ENCODE data around the gene PPM1H.
"Not testable (repeated sequence)": the region's sequence is repeated elsewhere in the genome, so short reads cannot be mapped to it uniquely, and the experiment has no call there.

The PPM1H gene

GRCh38 chr12:62948123-62948522 is 13.2 kb upstream of the PPM1H start:
- H3K27me3 ChIP-seq (ENCODE audit: insufficient read depth, low read length, poor library complexity, severe bottlenecking), result no peaks in the 10 kb centered on the region
- H3K4me3 ChIP-seq (ENCODE audit: low read length, poor library complexity, severe bottlenecking), result no peak overlapping the region
- H3K9me3 ChIP-seq (ENCODE audit: insufficient read depth, low read depth, low read length), result no peaks in the 10 kb centered on the region
- no peak for TF ChIP-seq EZH2phosphoT487 (IDR thresholded peaks at IDR 0.05; ENCODE audit: borderline replicate concordance)
- TF ChIP-seq, protein P1, sequence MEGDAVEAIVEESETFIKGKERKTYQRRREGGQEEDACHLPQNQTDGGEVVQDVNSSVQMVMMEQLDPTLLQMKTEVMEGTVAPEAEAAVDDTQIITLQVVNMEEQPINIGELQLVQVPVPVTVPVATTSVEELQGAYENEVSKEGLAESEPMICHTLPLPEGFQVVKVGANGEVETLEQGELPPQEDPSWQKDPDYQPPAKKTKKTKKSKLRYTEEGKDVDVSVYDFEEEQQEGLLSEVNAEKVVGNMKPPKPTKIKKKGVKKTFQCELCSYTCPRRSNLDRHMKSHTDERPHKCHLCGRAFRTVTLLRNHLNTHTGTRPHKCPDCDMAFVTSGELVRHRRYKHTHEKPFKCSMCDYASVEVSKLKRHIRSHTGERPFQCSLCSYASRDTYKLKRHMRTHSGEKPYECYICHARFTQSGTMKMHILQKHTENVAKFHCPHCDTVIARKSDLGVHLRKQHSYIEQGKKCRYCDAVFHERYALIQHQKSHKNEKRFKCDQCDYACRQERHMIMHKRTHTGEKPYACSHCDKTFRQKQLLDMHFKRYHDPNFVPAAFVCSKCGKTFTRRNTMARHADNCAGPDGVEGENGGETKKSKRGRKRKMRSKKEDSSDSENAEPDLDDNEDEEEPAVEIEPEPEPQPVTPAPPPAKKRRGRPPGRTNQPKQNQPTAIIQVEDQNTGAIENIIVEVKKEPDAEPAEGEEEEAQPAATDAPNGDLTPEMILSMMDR (conservative IDR thresholded peaks at IDR 0.05; ENCODE audit: low read length), result no peak
- no peak overlapping the region for H2AFZ ChIP-seq (ENCODE audit: low read length)
- no peaks in the 10 kb centered on the region for H3K9me2 ChIP-seq (replicated peaks; ENCODE audit: low read depth, low read length)
- H3K79me2 ChIP-seq (ENCODE audit: insufficient read depth, low read length), result no peaks in the 10 kb centered on the region
- no peaks in the 10 kb centered on the region for H3K4me1 ChIP-seq (ENCODE audit: insufficient read depth, low read length, poor library complexity, severe bottlenecking)
- H3K9ac ChIP-seq (ENCODE audit: low read depth, low read length, poor library complexity, severe bottlenecking), result no peak overlapping the region
- H3F3A ChIP-seq (ENCODE audit: low read depth), result no peaks in the 10 kb centered on the region
- H4K20me1 ChIP-seq (ENCODE audit: insufficient read depth, low read length, poor library complexity, severe bottlenecking), result no peaks in the 10 kb centered on the region
- H3K4me2 ChIP-seq (ENCODE audit: low read depth, low read length, poor library complexity, severe bottlenecking), result no peak overlapping the region
- H3K36me3 ChIP-seq (ENCODE audit: insufficient read depth, low read length), result no peaks in the 10 kb centered on the region

GRCh38 chr12:62947364-62947763 is 12.4 kb upstream of the PPM1H start:
- H3K9me3 ChIP-seq (ENCODE audit: insufficient read depth, low read depth, low read length), result no peaks in the 10 kb centered on the region
- no peaks in the 10 kb centered on the region for H3K4me1 ChIP-seq (ENCODE audit: insufficient read depth, low read length, poor library complexity, severe bottlenecking)
- no peaks in the 10 kb centered on the region for H3K79me2 ChIP-seq (ENCODE audit: insufficient read depth, low read length)
- no peaks in the 10 kb centered on the region for H3K9me2 ChIP-seq (replicated peaks; ENCODE audit: low read depth, low read length)
- H3K27me3 ChIP-seq (ENCODE audit: insufficient read depth, low read length, poor library complexity, severe bottlenecking), result no peaks in the 10 kb centered on the region
- H3K9ac ChIP-seq (ENCODE audit: low read depth, low read length, poor library complexity, severe bottlenecking), result no peak overlapping the region
- H2AFZ ChIP-seq (ENCODE audit: low read length), result no peak overlapping the region
- H3F3A ChIP-seq (ENCODE audit: low read depth), result no peaks in the 10 kb centered on the region
- no peak overlapping the region for H3K4me3 ChIP-seq (ENCODE audit: low read length, poor library complexity, severe bottlenecking)
- H3K4me2 ChIP-seq (ENCODE audit: low read depth, low read length, poor library complexity, severe bottlenecking), result no peak overlapping the region
- TF ChIP-seq, protein P1 (conservative IDR thresholded peaks at IDR 0.05; ENCODE audit: low read length), result no peak
- TF ChIP-seq EZH2phosphoT487 (IDR thresholded peaks at IDR 0.05; ENCODE audit: borderline replicate concordance), result no peak
- H3K36me3 ChIP-seq (ENCODE audit: insufficient read depth, low read length), result no peaks in the 10 kb centered on the region
- no peaks in the 10 kb centered on the region for H4K20me1 ChIP-seq (ENCODE audit: insufficient read depth, low read length, poor library complexity, severe bottlenecking)

- H3K27me3 ChIP-seq (ENCODE audit: insufficient read depth, low read length, poor library complexity, severe bottlenecking), result no peaks in the 10 kb centered on the region
- H3K4me2 ChIP-seq (ENCODE audit: low read depth, low read length, poor library complexity, severe bottlenecking), result no peak overlapping the region
- no peaks in the 10 kb centered on the region for H3K36me3 ChIP-seq (ENCODE audit: insufficient read depth, low read length)
- TF ChIP-seq, protein P1 (conservative IDR thresholded peaks at IDR 0.05; ENCODE audit: low read length), result no peak
- no peak for TF ChIP-seq EZH2phosphoT487 (IDR thresholded peaks at IDR 0.05; ENCODE audit: borderline replicate concordance)
- no peaks in the 10 kb centered on the region for H4K20me1 ChIP-seq (ENCODE audit: insufficient read depth, low read length, poor library complexity, severe bottlenecking)
- no peak overlapping the region for H3K4me3 ChIP-seq (ENCODE audit: low read length, poor library complexity, severe bottlenecking)
- H3K9ac ChIP-seq (ENCODE audit: low read depth, low read length, poor library complexity, severe bottlenecking), result no peak overlapping the region
- H2AFZ ChIP-seq (ENCODE audit: low read length), result no peak overlapping the region
- no peaks in the 10 kb centered on the region for H3K9me2 ChIP-seq (replicated peaks; ENCODE audit: low read depth, low read length)
- no peaks in the 10 kb centered on the region for H3K79me2 ChIP-seq (ENCODE audit: insufficient read depth, low read length)
- H3F3A ChIP-seq (ENCODE audit: low read depth), result no peaks in the 10 kb centered on the region
- no peaks in the 10 kb centered on the region for H3K9me3 ChIP-seq (ENCODE audit: insufficient read depth, low read depth, low read length)
- no peaks in the 10 kb centered on the region for H3K4me1 ChIP-seq (ENCODE audit: insufficient read depth, low read length, poor library complexity, severe bottlenecking)
These were observed 8.9 kb upstream of the PPM1H start for GRCh38 chr12:62943779-62944395.

- not testable (repeated sequence) for H3F3A ChIP-seq (ENCODE audit: low read depth); H3K9me2 ChIP-seq (replicated peaks; ENCODE audit: low read depth, low read length); H3K36me3 ChIP-seq (ENCODE audit: insufficient read depth, low read length); H2AFZ ChIP-seq (ENCODE audit: low read length); H3K4me1 ChIP-seq (ENCODE audit: insufficient read depth, low read length, poor library complexity, severe bottlenecking); H3K9me3 ChIP-seq (ENCODE audit: insufficient read depth, low read depth, low read length); H3K4me2 ChIP-seq (ENCODE audit: low read depth, low read length, poor library complexity, severe bottlenecking); H4K20me1 ChIP-seq (ENCODE audit: insufficient read depth, low read length, poor library complexity, severe bottlenecking); H3K79me2 ChIP-seq (ENCODE audit: insufficient read depth, low read length); H3K4me3 ChIP-seq (ENCODE audit: low read length, poor library complexity, severe bottlenecking); H3K9ac ChIP-seq (ENCODE audit: low read depth, low read length, poor library complexity, severe bottlenecking); H3K27me3 ChIP-seq (ENCODE audit: insufficient read depth, low read length, poor library complexity, severe bottlenecking)
These were observed 7.4 kb upstream of the PPM1H start for GRCh38 chr12:62942316-62942715.

All from Loucy (cell line).